NCI-H1092 treated with DMSO at 0.1 percent for 48 hours (cell line): ENCODE data around the gene TEKT3.

Experiments used
- DNase-seq: peaks from one replicate; lab custom pipeline; 2025; lab: John Stamatoyannopoulos, UW

TEKT3 gene

GRCh38 chr17:15265131-15265530, 76.3 kb downstream of the TEKT3 start, which contains the start of gene PMP22:
Gene PMP22, minus strand, starts transcription at chr17:15265326. Its CDS starts 4,599 bp downstream, at chr17:15260727.
- DNase-seq, result no peak

GRCh38 chr17:15264542-15264941, 76.9 kb downstream of the TEKT3 start:
- no peak for DNase-seq

GRCh38 chr17:15263680-15264079, 77.7 kb downstream of the TEKT3 start:
- no peak for DNase-seq

- no peak for DNase-seq
These were observed 78.2 kb downstream of the TEKT3 start for GRCh38 chr17:15263206-15263579.

- no peak for DNase-seq
These were observed 78.8 kb downstream of the TEKT3 start for GRCh38 chr17:15262291-15263205.

GRCh38 chr17:15261802-15262290, 79.6 kb downstream of the TEKT3 start:
- no peak for DNase-seq

- DNase-seq, result no peak
These were observed 80.1 kb downstream of the TEKT3 start for GRCh38 chr17:15261258-15261801.

- DNase-seq, result peak; percentile 57
These were observed 80.8 kb downstream of the TEKT3 start for GRCh38 chr17:15260376-15261257.

- DNase-seq, result no peak
These were observed 83.4 kb downstream of the TEKT3 start for GRCh38 chr17:15257796-15258512.

- DNase-seq, result peak; percentile 16
These were observed 84.1 kb downstream of the TEKT3 start for GRCh38 chr17:15257258-15257788.

- no peak for DNase-seq
These were observed 84.7 kb downstream of the TEKT3 start for GRCh38 chr17:15256689-15257088.

GRCh38 chr17:15255713-15256454, 85.5 kb downstream of the TEKT3 start:
- DNase-seq, result no peak
